HG03139 (cell line): ENCODE data around the gene SPTLC1.
"Not testable (repeated sequence)": the region's sequence is repeated elsewhere in the genome, so short reads cannot be mapped to it uniquely, and the experiment has no call there.

Experiments used
- ATAC-seq: cut with Tn5 transposase; IDR thresholded peaks from one replicate; pipeline ENCODE4 v1.9.1; 2021; ENCODE audit not compliant: unreplicated experiment

SPTLC1 gene

GRCh38 chr9:92036411-92036746 is 78.8 kb downstream of the SPTLC1 start:
- no peak for ATAC-seq

- no peak for ATAC-seq
These were observed 79.4 kb downstream of the SPTLC1 start for GRCh38 chr9:92035687-92036410.

GRCh38 chr9:92035146-92035545 is 80.1 kb downstream of the SPTLC1 start:
- no peak for ATAC-seq

GRCh38 chr9:92033991-92034390 is 81.2 kb downstream of the SPTLC1 start:
- no peak for ATAC-seq

GRCh38 chr9:92033307-92033706 is 81.9 kb downstream of the SPTLC1 start:
- ATAC-seq: no peak

GRCh38 chr9:92032891-92033290 is 82.3 kb downstream of the SPTLC1 start:
- no peak for ATAC-seq

- no peak for ATAC-seq
These were observed 84.8 kb downstream of the SPTLC1 start for GRCh38 chr9:92030367-92030766.

GRCh38 chr9:92029553-92029952 is 85.7 kb downstream of the SPTLC1 start:
- ATAC-seq: no peak

GRCh38 chr9:92026206-92027002 is 88.8 kb downstream of the SPTLC1 start:
- ATAC-seq: no peak

GRCh38 chr9:92021785-92022541 is 93.2 kb downstream of the SPTLC1 start:
- ATAC-seq: not testable (repeated sequence)

- no peak for ATAC-seq
These were observed 95.6 kb downstream of the SPTLC1 start for GRCh38 chr9:92019658-92020057.

- ATAC-seq: no peak
These were observed 104.3 kb downstream of the SPTLC1 start for GRCh38 chr9:92010705-92011536.

- not testable (repeated sequence) for ATAC-seq
These were observed 105.0 kb downstream of the SPTLC1 start for GRCh38 chr9:92010253-92010652.

GRCh38 chr9:92008041-92008440 is 107.2 kb downstream of the SPTLC1 start:
- ATAC-seq: no peak

GRCh38 chr9:92004045-92004392 is 111.2 kb downstream of the SPTLC1 start:
- ATAC-seq: no peak

- no peak for ATAC-seq
These were observed 111.7 kb downstream of the SPTLC1 start for GRCh38 chr9:92003308-92004044.

GRCh38 chr9:92001948-92002347 is 113.3 kb downstream of the SPTLC1 start:
- not testable (repeated sequence) for ATAC-seq

- no peak for ATAC-seq
These were observed 114.0 kb downstream of the SPTLC1 start for GRCh38 chr9:92001244-92001643.

- no peak for ATAC-seq
These were observed 120.1 kb downstream of the SPTLC1 start for GRCh38 chr9:91995000-91995655.

- no peak for ATAC-seq
These were observed 120.8 kb downstream of the SPTLC1 start for GRCh38 chr9:91994422-91994821.
